GM21786 (cell line): ENCODE results near the gene MAST3.
"Not testable (repeated sequence)": the region's sequence is repeated elsewhere in the genome, so short reads cannot be mapped to it uniquely, and the experiment has no call there.

Experiments
- ATAC-seq: cut with Tn5 transposase; IDR thresholded peaks from one replicate; pipeline ENCODE4 v1.9.1; 2021; ENCODE audit not compliant: unreplicated experiment

MAST3 gene

GRCh38 chr19:18086590-18087138 is 10.9 kb upstream of the MAST3 start, which contains the start of gene IL12RB1:
Gene IL12RB1, minus strand, starts transcription at chr19:18086934. Its CDS starts 111 bp downstream, at chr19:18086823.
- no peak for ATAC-seq

GRCh38 chr19:18089096-18089541 is 8.5 kb upstream of the MAST3 start:
- ATAC-seq, result peak; percentile 49

- ATAC-seq, result no peak
These were observed 7.9 kb upstream of the MAST3 start for GRCh38 chr19:18089726-18090125.

DNA sequence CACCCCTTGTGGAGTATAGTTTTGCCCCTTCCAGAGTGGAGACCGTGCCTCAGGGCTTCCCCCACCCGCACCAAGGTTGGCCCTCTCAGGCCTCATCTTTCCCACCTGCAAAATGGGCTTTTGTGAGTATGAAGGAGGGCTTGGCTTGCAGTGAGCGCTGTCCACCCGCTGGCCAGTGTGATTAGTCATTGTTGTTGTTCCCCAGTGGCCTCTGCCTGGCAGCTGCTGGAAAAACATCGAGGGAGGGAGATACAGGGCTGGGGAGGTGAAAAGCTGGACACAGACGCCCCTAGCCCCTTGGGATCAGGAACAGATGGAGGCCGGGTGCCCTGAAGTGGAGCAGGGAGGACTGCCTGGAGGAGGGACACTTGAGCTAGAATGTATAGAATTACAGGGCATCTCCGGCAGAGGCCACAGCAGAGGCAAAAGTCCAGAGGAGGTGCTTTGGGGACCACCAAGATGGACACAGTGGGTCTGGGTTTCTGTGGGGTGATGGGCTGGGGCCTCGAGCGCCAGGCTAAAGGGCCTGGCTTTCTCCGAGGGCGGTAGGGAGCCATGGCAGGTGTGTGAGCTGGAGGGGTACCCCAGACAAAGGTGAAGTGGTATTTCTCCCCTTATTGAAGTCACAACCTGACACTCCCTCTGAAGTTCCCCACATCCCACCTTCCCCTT is 6.9 kb upstream of the MAST3 start:
- ATAC-seq, result no peak

GRCh38 chr19:18091217-18091608 is 6.4 kb upstream of the MAST3 start:
- no peak for ATAC-seq

DNA sequence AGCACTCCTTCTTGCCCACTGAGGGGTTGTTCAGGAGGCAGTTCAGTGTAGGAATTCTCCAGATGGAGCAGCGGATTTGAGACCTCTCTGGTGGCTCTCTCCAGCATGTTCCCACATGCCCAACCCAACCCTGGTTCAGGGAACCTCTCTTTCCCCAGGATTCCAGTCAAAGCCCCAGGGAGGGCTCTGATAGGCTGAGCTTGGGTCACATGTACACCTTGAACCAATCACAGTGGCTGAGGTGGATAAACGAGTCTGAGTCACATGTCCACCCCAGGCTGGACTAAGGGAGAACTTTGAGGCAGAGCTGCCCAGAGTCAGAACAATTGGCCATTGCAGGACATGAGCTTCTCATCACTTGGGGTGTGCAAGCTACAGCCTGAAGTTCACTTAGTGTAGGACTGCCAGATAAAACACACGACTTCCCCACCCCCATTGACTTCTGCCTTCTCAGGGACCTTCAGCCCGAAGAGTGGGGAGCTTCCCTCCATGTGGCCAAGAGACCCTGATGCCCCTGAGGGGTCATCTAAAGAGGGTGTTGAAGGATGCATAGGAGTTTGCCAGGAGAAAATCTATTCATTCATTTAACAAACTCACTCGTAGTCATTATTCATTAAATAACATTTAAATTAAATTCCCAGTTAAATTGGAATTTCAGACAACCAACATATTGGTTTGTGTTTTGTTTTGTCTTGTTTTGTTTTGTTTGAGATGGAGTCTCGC is 4.0 kb upstream of the MAST3 start:
- ATAC-seq, result no peak

- ATAC-seq, result no peak
These were observed 1.3 kb upstream of the MAST3 start for GRCh38 chr19:18096258-18096657.

DNA sequence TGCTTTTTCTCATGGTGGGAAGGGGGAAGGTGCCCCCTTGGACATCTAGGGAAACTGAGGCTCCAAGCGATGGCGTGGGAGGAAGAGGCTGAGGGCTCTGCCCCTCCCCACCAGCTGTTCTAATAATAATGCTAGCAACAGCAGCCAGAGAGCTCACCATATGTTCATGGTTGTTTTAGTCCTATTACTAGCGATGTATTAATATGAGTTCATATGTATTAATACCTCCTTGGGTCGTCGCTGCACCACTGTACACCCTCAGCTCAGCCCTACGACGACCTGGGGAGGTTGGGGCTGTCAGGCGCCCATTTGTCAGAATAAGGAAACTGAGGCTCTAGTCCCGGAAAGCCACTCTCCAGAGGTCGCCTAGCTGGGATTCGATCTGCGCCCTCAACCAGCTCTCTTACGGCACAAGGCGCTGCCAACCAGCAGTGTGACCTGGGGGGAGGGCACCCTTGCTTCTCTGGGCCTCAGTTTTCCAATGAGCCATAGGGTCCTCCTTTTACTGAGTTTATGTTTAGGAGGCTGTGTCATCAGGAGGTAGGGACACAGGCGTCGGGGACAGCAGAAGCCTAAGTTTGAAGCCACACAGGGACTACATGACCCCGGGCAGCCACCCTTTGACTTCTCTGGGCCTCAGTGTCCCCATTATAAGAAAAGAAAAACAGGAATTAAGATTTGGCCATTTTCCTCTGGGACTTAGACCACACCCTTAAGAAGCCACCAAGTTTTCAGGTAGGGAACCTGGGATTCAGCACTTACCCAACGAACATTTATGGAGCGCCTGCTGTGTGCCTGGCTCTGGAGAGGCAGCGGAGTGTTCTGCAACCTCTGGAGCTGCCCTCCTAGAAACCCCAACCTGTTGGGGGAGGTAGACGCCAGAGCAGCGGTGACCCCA is 664 bp downstream of the MAST3 start:
- ATAC-seq, result no peak

- ATAC-seq, result peak; percentile 68
These were observed 1.5 kb downstream of the MAST3 start for GRCh38 chr19:18098891-18099622.

DNA sequence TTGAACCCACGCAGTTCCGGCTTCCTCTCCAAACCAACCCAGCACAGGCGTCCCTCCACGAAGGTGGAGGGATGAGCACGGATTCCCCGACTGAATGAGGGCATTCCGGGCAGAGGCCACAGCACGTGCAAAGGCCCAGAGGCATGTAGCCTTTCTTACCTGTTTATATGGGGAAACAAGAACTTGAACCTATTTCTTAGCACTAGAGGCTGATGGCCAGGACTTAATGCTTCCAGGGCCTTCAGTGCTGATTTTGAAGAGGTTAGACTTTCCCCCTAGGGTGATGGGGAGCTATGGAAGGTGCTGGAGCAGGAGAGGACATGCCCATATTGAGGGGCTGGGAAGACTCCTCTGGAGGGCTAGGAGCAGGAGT is 2.0 kb downstream of the MAST3 start:
- no peak for ATAC-seq

GRCh38 chr19:18100710-18101109 is 3.1 kb downstream of the MAST3 start:
- ATAC-seq, result no peak

DNA sequence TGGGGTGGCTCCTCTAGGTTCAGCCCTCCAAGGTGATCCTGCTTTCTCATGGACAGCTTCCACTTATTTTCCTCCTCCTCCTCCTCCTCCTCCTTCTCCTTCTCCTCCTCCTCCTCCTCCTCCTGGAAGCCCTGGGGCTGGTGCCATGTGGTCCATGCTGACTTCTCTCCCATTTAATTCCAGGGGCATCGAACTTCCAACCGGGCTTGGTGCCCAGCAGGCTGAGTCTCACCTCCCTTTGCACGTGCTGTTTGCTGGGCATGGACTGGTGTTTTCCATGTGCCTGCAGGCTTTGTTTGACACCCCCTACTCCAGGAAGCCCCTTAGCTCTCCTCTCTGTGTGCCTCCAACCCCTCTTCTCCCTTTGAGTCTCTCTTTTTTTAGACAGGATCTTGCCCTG is 3.7 kb downstream of the MAST3 start:
- ATAC-seq, result no peak

DNA sequence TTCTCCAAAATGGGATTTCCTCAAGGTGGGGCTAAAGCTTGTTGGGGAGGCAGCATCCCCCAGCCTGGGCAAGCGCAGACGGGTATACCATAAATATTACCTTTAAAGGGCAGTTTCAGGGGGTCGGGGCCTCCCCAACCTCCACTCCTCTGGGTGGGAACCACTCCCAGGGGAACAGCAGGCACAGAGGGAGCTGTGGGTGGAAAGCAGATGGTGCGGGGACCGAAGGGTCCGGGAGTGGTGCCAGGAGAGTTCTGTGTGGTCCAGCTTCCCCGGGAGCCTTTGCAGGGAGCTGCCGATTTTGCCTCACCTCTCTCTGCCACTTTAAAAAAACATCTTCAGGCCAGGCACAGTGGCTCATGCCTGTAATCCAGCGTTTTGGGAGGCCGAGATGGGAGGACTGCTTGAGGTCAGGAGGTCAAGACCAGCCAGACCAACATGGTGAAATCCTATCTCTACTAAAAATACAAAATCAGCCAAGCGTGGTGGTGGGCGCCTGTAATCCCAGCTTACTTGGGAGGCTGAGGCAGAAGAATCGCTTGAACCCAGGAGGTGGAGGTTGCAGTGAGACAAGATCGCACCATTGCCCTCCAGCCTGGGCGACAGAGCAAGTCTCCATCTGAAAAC is 5.5 kb downstream of the MAST3 start:
- ATAC-seq, result no peak

DNA sequence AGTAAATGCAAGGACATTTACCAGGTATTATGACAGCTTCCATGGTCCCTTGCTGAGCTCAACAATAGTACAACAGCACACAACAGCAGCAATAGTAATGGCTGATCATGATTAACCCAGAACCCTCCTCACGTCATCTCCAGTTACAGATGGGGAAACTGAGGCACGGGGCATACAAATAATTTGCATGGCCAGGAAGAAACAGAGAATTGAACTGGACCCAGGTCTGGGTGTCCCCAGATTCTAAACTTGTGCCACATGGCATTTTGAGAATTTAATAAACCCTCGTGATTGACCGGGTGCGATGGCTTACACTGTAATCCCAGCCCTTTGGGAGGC is 7.2 kb downstream of the MAST3 start:
- no peak for ATAC-seq

DNA sequence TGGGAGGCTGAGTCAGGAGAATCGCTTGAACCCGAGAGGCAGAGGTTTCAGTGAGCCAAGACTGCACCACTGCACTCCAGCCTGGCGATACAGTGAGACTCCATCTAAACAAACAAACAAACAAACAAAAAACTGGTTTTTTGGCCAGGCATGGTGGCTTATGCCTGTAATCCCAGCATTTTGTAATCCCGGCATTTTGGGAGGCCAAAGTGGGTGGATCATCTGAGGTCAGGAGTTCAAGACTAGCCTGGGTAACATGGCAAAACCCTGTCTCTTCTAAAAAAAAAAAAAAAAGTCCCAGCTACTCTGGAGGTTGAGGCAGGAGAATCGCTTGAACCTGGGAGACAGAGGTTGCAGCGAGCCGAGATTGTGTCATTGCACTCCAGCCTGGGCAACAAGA is 7.7 kb downstream of the MAST3 start:
- ATAC-seq, result not testable (repeated sequence)

DNA sequence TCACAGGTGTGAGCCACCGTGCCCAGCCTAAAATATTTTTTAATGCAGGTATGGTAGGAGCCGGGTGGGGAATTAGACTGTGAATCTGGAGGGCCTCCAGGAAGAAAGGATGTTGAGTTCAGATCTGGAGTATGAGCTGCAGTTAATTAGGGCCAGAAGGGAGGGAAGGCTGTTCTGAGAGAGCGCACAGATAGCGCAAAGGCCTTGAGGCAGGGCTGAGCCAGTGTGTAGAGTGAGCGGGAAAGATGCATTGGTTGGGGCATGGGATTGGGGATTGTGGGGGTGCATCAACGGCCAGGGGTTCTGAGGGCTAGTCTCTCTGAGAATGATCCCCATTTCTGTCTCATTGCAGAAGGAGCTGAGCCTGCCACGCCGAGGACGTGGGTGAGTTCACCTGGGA is 9.7 kb downstream of the MAST3 start:
- no peak for ATAC-seq

DNA sequence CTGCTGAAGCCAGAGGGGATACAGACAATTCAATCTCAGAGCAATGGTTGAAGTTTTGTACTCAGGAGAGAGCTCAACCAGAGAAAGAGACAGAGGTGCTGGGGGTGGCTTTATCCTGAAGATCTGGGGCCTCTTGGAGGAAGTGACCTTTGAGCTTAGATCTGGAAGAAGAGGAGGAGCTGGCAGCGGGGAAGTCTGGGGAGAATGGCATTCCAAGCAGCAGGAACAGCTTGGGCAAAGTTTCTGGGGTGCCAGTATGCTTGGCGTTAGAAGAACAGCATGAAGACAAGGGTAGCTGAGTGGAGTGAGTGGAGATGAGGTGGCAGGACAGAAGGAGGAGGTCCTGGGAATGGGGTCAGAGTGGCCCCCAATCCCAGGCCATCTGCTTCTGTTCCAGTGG is 11.3 kb downstream of the MAST3 start:
- ATAC-seq, result no peak

DNA sequence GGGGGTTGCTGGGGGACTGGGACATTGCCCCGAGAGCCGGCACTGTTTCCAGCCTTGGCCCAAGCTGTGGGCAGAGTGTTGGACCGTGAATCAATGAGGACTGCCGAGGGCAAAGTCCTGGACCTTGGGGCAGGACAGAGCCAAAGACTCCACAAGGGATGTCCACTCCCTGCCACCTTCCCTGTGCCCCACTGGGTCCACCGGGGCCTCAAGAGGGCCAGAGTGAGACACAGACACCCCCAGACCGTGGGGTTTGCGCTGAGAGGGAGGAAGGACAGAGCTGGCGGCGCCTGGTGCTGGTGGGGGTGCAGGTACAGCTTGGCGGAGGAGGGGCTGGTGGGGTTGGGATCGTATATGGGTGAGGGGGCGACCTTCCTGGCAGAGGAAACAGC is 11.8 kb downstream of the MAST3 start:
- ATAC-seq, result no peak

DNA sequence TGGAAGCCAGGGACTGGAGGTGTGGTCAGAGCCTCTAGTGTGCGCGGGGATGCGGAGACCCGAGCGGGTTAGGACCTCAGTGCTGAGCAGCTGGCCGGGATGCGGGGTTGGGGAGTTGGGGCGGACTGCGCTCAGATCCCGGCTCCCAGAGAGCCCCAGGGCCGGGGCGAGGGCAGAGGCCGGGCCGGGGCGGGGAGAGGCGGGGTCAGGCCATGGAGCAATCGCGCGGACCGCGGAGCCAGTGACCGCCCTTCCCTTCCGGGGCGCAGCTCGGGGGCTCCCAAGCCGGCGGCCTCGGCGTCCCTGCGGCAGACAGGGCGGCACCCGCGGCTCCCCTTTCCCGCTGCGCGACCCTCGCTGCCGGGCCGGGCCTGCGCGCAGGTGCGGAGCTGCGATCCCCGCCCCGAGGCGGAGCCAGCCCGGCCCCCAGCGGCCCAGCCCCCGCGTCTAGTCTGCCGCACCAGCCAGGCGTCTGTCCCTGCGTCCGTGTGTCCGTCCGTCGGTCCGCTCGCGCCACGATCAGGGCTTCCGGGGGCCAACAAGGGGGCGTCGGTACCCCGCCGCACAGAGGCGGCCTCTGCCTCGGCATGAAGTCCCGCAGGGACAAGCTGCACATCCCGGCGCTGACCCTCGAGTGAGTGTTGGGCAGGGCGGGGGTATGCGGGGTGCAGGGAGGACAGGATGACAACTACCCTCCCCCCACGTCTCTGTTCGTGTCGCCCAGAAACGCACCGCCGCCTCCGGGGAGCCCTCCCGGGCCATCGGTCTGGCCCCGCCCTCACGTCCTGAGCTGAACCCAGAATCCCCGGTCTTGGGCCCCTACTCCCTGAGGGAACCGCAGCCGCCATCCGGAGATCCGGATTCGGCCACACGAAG is 12.4 kb downstream of the MAST3 start:
- ATAC-seq, result no peak
